GM19025 (cell line): ENCODE results near the gene ANKRD53.
"Not testable (repeated sequence)": the region's sequence is repeated elsewhere in the genome, so short reads cannot be mapped to it uniquely, and the experiment has no call there.

Source experiments
- ATAC-seq: cut with Tn5 transposase; IDR thresholded peaks from one replicate; pipeline ENCODE4 v1.9.1; 2021; ENCODE audit warnings: mild to moderate bottlenecking, low read depth, moderate library complexity; ENCODE audit not compliant: unreplicated experiment

ANKRD53 gene

DNA sequence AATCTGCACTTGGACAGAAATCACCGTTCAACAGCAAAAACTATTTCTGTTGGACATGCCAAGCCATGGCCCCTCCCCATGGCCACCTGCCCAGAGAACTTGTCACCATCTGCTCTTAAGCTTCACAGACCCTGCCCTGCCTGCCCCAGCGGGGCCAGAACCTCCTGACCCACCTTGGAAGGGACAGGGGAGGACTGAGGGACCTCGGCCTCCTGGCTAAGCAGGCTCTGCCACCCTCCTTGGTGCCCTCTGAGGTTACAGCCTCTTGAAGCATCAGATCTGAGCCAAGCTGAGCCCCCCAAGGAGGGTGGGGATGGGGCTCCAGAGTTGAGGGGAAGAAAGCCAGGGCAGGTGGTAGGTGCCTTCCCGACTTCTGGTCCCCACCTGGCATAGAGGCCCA, 9.7 kb downstream of the ANKRD53 start:
- no peak for ATAC-seq

- ATAC-seq: no peak
Measured at GRCh38 chr2:70988726-70989648, 10.6 kb downstream of the ANKRD53 start.

GRCh38 chr2:70990216-70990615, 11.8 kb downstream of the ANKRD53 start:
- ATAC-seq: no peak

- ATAC-seq: no peak
Measured at GRCh38 chr2:70991142-70991541, 12.7 kb downstream of the ANKRD53 start.

GRCh38 chr2:70991742-70992141, 13.3 kb downstream of the ANKRD53 start:
- no peak for ATAC-seq

DNA sequence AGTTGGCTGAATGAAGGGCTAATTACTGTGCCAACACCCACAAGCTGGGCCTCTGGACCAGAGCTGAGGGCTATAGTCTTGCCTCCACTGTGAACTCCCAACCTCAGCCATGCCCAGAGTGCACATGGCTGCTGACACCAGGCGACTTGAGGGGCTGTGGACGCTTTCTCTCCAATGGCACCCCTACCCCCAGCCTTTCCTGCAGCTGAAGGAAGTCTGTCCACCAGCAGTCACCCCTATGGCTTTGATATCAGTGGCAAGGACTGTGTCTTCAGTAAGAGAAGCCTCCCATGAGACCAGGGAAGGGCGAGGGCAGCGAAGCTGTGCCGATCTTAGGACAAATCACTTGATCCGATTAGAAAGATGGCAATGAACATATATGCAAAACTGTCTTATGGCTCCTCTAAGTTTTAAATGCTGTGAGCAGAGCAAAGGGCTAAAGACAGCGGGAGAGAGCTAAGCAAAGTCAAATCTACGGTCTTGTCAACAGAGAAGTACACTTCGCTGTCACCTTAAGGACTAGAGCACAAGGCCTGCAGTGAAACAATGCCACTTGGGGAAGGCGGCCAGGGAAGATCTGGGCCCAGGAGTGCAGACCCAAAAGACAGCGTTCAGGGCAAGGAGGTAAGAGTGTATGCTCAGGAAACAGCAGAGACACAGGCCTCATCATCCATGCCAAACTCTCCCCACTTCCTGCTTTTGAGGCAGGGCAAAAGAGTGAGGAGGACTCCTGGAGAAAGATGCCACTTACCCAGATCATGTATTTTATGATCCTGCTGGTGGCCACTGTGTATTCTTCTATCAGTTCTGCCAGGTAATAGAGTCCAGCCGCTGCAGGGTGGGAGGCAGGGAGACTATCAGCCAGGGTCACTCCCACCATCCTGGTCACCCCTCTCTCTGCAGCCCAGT, 14.8 kb downstream of the ANKRD53 start:
- no peak for ATAC-seq

DNA sequence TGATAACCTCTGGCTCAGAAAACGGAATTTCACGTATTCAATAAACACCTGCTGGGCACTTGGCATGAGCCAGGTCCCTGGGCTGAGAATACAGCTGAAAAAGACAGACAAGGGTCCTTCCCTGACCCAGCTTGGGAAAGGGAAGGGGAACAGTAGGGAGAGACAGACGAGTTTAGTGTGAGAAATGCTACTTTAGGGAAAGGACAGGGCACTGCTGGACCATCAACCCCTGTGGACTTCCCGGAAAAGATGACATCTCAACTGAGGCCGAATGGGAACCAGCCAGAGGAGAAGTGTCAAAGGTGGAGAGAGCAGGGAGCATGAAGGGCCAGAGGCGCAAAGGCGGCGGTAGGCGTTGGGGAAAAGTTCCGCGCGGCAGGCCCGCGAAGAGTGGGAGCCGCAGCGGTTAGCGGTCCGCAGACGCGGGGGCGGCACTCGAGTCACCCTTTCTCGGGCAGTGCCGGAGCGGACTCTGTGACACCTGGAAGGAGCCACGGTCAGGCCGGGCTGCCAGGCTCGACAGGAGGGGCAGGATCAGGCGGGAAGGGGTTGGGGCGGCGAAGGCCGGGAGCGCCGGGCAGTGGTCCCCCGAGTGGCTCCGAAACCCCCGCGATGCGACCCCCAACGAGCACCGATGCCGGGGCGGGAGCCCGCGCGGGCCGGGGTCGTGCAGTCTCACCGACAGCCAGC, 15.7 kb downstream of the ANKRD53 start:
- ATAC-seq: peak; percentile 22

DNA sequence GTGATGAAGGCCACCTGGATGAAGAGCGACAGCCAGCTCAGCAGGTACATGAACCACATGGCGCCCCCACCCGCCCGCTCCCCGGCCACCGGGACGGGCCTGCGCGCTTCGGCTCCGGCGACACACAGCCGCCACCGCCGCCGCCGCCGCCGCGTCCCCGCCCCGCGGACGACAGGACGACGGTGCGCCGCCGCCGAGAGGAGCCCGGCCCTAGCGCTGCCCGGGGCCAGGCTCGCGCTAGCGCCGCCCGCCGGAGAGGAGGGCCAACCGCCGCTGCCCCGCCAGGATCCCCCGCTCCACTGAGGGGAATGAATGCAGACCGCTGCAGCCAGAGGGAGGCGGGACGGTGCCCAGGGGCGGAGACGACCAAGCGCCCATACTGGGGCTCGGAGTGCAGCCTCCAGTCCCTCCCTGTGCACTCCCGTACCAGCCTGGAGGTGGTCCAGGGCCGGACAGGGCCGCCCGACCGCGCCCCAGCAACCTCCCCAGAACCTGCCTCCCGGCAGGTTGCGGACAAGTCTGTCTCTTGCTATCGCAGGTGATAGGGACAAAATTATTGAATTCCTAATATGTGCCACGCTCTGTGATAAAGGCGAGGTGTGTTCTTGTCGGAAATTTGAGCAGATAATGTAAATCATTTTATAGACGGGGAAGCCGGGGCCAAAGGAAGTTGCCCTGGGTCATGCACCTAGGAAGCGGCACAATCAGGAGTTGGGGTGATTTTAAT, 16.4 kb downstream of the ANKRD53 start, which contains the start of gene TEX261:
Gene TEX261 (minus strand): TSS at position 175 of the 727 bp plus-strand sequence. CDS start 116 bp downstream, at position 59.
- peak; percentile 94 for ATAC-seq

- peak; percentile 17 for ATAC-seq
Measured at GRCh38 chr2:70995426-70995729, 16.9 kb downstream of the ANKRD53 start.

GRCh38 chr2:70998885-70999284, 20.5 kb downstream of the ANKRD53 start:
- ATAC-seq: not testable (repeated sequence)

- ATAC-seq: no peak
Measured at GRCh38 chr2:70999362-70999761, 20.9 kb downstream of the ANKRD53 start.

GRCh38 chr2:70999931-71000330, 21.5 kb downstream of the ANKRD53 start:
- not testable (repeated sequence) for ATAC-seq

DNA sequence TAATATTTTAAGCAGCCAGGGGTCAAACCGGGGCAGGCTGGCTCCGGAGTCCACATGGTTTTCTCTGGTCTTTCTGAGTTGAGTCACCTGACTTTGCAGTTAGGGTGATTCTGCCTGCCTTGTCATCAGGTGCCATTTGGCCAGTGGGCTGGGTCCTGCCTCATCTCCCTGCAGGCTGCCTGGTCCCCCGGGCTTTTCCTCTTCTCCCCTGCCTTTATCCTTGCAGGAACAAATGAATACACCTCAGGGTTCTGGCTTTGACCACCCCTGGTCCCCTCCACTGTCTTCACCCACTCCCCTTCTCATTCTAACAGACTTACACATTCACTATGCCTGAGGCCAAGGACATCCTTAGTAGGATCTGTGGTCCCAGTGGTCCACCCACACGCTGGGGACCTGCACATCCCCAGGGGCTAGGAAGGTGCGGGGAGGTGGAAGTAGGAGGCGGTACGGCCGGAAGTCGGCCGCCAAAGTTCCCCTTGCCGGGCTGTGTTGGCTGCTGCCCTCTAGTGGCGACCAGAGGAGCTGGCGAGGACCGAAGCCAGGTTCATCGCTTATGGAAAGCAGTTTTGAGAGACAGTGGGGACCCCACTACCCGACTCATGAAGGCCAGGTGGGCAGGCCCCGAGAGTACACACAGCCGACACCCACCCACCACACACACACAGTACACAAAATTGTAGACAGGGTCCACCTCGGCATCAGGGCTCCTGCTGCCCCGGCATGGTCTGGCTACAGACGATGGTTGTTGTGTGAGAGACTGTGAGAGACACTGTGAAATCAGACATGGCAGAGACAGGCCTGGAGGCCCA, 22.6 kb downstream of the ANKRD53 start:
- ATAC-seq: peak; percentile 95

- no peak for ATAC-seq
Measured at GRCh38 chr2:71001592-71001927, 23.1 kb downstream of the ANKRD53 start.

DNA sequence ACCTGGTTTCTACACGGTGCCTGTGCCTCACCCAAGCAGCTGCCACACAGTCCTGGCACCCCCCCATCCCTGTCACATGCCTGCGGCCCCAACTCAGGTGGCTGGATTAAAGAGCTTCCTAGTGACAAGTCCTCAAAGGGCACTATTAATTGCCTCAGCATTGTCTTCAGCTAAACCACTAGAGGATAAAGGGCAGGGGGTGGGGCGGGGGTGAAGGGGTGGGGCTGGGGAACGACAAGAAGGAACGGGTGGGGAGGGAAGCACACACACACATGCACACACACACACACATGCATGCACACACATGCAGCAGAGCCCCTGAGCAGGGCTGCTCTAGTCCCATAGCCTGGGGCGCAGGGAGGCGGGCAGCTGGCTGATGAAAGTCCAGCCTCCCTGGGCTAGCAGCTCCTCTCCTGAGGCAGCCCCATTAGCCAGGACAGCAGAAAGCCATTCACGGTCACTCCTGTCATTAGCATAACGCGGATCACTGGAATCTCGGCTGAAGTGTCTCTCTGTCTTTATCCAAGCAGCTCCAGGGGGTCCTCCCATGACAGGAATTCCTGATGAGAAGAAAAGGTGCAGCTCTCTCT, 23.6 kb downstream of the ANKRD53 start:
- ATAC-seq: no peak

GRCh38 chr2:71003396-71003795, 25.0 kb downstream of the ANKRD53 start:
- ATAC-seq: no peak

- no peak for ATAC-seq
Measured at GRCh38 chr2:71003966-71004755, 25.7 kb downstream of the ANKRD53 start.

DNA sequence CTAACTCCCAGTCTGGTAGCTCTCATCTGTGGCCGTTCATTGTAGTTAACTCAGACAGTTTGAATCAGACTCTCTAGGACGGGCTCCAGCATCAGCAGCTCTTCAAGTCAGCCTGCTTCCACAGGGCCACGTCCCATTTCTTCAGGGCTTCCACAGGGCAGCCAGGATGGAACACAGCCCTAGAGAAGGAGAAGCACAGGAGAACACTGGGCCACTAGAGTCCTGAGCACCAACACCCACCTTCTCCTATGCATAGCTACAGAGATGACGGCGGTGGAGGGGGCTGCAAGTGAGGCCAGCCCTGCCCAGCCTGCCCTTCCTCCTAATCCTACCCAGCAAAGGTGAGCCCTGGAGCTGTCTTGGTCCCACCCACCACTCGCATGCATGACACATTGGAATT, 26.4 kb downstream of the ANKRD53 start:
- ATAC-seq: no peak
